GM03348 (cell line): Measurements from ENCODE around the gene DGKG.
A peak's percentile ranks its signal among the peaks of the same experiment; 100 is the strongest.

Source experiments
- DNase-seq: peaks from one replicate; pipeline ENCODE4 v3.0.0; 2012; ENCODE audit warnings: low spot score

The DGKG gene

GRCh38 chr3:186209810-186210752, 152.0 kb downstream of the DGKG start:
- DNase-seq = peak; percentile 82

GRCh38 chr3:186208296-186208989, 153.6 kb downstream of the DGKG start:
- DNase-seq = no peak

- DNase-seq = no peak
Measured at GRCh38 chr3:186207515-186207914, 154.5 kb downstream of the DGKG start.

- no peak for DNase-seq
Measured at GRCh38 chr3:186200726-186201125, 161.3 kb downstream of the DGKG start.

GRCh38 chr3:186198442-186198841, 163.6 kb downstream of the DGKG start:
- no peak for DNase-seq

GRCh38 chr3:186194451-186194811, 167.6 kb downstream of the DGKG start:
- DNase-seq = no peak

- DNase-seq = peak; percentile 9
Measured at GRCh38 chr3:186193534-186194450, 168.2 kb downstream of the DGKG start.

GRCh38 chr3:186192823-186193222, 169.2 kb downstream of the DGKG start:
- no peak for DNase-seq

- DNase-seq = no peak
Measured at GRCh38 chr3:186189492-186189891, 172.5 kb downstream of the DGKG start.

- DNase-seq = no peak
Measured at GRCh38 chr3:186187401-186188275, 174.4 kb downstream of the DGKG start.

- DNase-seq = no peak
Measured at GRCh38 chr3:186185194-186185787, 176.7 kb downstream of the DGKG start.

GRCh38 chr3:186184021-186184420, 178.0 kb downstream of the DGKG start:
- no peak for DNase-seq

GRCh38 chr3:186182850-186183249, 179.2 kb downstream of the DGKG start:
- no peak for DNase-seq

- DNase-seq = no peak
Measured at GRCh38 chr3:186181901-186182300, 180.1 kb downstream of the DGKG start.

- no peak for DNase-seq
Measured at GRCh38 chr3:186180891-186181481, 181.0 kb downstream of the DGKG start.

GRCh38 chr3:186180151-186180550, 181.9 kb downstream of the DGKG start:
- DNase-seq = no peak

GRCh38 chr3:186178412-186178811, 183.6 kb downstream of the DGKG start:
- DNase-seq = no peak

GRCh38 chr3:186176373-186176990, 185.6 kb downstream of the DGKG start:
- no peak for DNase-seq

- no peak for DNase-seq
Measured at GRCh38 chr3:186173224-186173815, 188.7 kb downstream of the DGKG start.

GRCh38 chr3:186172353-186172752, 189.7 kb downstream of the DGKG start:
- no peak for DNase-seq
